HG03103 (cell line): Measurements from ENCODE around the gene FGF1.

Experiments
- ATAC-seq: cut with Tn5 transposase; IDR thresholded peaks from one replicate; pipeline ENCODE4 v1.9.1; 2021; ENCODE audit warnings: low read depth; ENCODE audit not compliant: unreplicated experiment

Gene FGF1

GRCh38 chr5:142547445-142548380 lies 138.2 kb downstream of the FGF1 start:
- ATAC-seq: no peak

GRCh38 chr5:142545650-142546322 lies 140.1 kb downstream of the FGF1 start:
- no peak for ATAC-seq

- ATAC-seq: no peak
These were observed 140.8 kb downstream of the FGF1 start for GRCh38 chr5:142544946-142545649.

GRCh38 chr5:142544071-142544753 lies 141.7 kb downstream of the FGF1 start:
- no peak for ATAC-seq

- ATAC-seq: no peak
These were observed 143.0 kb downstream of the FGF1 start for GRCh38 chr5:142542906-142543305.
